Cerebellar cortex (tissue), 1 donor: ENCODE measurements around the gene LRGUK.

ENCODE experiments used
- DNase-seq: peaks from one replicate; pipeline ENCODE4 v3.0.0-alpha.2; 2015; ENCODE audit warnings: low spot score

LRGUK gene

DNA sequence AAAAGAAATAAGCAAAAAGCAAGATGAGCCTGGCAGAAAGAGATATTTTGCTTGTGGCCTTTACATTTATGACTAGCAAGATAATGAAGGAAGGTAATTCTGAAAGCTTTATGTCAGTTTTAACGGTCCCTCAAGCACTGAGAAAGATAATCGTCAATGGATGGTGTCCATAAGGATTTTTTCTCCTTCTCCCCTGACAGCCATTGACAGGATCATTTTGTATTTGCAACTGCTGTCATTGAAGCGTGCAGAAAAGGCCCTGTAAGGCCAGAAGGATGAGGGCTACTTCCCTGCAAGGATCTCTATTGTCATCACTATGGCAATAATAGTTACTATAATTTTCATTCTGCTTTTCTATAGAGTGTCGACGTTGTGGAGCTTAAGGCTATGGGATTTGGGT is 994 bp upstream of the LRGUK start:
- DNase-seq, result no peak

DNA sequence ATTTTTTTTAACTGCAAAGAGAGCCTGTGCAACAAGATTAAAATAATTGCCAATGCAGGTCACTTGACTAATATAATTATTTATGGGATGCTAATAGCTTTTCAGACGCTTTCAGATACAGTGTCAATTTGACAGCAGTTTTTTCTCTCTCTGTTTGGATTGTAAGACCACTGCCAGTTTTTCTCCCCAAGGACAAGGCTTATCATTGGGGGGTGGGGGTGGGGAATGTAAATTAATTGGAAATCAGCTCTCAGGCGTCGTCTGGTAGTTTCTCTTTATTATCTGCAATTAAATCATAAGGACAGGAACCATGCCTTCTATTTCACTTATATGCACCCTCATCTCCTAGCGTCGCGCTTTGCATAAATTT is 559 bp upstream of the LRGUK start:
- no peak for DNase-seq

- no peak for DNase-seq
These were observed 1.7 kb downstream of the LRGUK start for GRCh38 chr7:134128829-134129228.

- DNase-seq, result no peak
These were observed 2.9 kb downstream of the LRGUK start for GRCh38 chr7:134129856-134130523.

GRCh38 chr7:134134004-134134403 is 6.9 kb downstream of the LRGUK start:
- no peak for DNase-seq

- peak; percentile 84 for DNase-seq
These were observed 14.0 kb downstream of the LRGUK start for GRCh38 chr7:134140889-134141867.

DNA sequence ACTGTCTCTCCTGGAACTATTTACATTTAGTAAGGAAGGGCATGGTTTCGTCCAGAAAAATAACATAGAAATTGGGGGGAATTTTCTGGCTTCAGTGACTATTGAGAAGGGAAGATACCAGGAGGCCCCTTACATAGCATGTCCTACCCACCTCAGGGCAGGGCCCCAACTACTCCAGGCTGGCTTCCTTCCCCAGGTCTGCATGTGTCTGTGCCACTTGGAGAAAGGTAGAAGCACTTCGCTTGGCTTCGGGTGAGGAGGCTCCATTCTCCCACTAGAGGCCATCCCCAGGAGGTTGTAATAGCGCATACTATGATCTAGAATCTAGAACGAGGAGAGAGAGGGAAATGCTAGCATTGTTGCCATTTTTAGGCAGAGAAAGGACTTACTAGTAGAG is 14.7 kb downstream of the LRGUK start:
- no peak for DNase-seq

DNA sequence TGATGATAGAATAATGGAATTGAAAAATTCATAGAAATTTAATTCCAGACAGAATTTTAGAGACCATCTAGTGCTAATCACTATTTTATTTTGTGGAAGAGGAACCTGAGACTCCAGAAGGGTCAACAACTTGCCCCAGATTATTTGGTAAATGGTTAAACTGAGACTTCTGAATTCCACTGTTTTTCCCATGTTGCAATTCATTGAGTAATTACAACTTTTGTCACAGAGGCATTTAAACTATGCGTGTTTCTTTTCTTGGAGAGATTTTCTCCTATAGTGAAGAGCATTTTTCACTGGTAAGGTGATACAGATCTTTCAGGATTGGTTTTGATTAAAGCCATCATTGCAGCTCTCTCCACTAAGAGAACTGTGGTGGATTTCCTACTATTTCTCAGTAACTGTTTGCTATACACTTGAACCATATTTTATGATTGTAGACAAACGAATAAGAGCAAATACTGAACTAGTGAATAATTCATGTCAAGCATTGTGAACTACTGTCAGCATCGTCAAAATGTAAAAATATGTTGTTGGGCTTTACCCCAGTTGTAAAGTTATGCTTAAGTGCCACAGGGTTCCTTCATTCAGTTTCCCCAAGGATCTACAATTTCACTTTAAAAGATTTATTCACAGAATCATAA is 26.5 kb downstream of the LRGUK start:
- no peak for DNase-seq

DNA sequence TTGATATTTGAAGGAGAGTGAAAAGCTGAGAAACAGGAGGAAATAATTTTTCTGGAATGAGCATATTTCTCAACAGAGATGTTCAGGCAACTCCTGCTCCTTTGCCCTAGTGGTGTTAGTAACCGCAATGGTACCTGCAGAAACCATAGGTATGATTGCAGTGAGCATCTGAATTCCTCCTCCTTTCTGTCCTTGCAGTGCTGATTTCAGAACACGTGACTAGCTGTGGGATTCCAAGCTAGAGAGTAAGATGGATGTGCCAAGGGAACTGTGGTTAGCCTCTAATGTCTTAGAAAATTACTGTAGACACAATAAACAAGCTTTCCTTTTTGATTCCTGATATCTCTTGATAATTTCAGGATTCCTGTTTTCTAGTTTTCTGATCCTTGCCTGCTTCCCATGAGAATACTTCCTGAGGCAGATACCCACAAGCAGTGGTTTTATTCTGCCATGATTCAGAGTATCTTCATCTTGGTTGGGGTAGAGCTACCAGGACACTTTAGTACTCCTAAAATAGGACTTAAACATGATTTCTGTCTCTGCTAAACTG is 27.5 kb downstream of the LRGUK start:
- no peak for DNase-seq

DNA sequence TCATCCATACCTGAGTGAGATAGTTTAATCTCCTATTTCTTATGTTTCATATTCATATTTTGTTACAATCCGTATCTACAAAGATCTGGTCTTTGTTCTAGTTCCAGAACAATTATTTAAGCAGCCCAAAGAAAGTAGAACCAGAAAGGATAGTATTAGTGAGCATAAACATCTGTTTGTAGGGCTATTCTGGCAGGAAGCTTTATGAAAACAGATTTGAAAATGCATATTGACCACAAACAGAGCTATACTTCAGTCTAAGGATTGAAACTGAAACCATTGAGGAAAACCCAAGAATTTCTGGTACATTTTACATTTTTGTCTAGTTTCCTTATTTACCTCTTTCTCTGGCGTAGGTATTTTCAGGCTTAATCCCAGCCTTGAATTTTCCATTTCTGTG is 28.1 kb downstream of the LRGUK start:
- DNase-seq, result no peak

DNA sequence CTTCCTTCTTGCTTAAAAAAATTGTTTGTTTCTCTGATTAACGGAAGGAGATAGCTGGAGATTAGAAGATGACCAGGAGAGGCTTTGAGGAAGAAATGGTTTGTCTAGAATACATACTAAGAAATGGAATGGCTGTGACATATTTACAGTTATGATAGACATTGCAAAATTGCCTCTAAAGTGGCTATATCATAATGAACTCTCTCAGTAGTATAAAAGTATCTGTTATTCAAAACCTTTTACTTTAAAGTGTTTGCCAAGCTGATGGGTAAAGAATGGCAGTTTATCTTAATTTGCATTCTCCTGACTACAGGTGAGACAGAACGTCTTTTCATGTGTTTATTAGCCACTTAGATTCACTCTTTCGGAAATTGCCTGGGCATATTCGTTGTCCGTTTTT is 28.7 kb downstream of the LRGUK start:
- no peak for DNase-seq

GRCh38 chr7:134165252-134165651 is 38.1 kb downstream of the LRGUK start:
- no peak for DNase-seq

GRCh38 chr7:134167250-134167649 is 40.1 kb downstream of the LRGUK start:
- DNase-seq, result no peak

- no peak for DNase-seq
These were observed 40.7 kb downstream of the LRGUK start for GRCh38 chr7:134167841-134168240.

- DNase-seq, result no peak
These were observed 47.7 kb downstream of the LRGUK start for GRCh38 chr7:134174795-134175261.

DNA sequence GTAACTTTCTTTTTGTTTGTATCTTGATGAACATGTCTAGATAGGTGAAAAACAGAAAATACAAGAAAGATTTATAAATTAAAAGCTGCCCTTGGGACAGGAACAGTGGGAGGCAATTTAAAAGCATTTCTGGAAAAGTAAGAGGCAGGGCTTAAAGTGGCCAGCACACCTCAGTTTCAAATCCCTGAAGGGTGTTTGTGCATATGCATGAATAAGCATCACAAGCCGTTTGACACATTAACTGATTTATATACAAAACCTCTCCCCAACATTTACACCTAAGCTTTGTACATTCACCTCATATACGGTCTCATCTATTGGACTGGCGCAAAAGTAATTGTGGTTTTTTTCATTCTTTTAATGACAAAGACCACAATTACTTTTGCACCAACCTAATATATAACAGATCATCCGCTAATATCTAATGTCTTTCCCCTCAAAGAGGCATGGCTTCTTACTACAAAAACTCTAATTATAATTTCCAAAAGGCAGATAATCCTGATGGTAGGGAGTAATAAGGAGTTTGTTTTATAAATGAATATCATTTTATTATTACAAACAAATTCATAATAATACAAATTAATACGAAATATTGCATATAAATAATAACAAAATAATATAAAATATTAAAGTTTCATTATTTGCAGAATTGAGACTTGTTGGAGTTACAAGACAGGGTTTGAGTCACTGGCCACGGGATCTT is 48.3 kb downstream of the LRGUK start:
- no peak for DNase-seq

GRCh38 chr7:134176037-134176350 is 48.9 kb downstream of the LRGUK start:
- DNase-seq, result no peak

DNA sequence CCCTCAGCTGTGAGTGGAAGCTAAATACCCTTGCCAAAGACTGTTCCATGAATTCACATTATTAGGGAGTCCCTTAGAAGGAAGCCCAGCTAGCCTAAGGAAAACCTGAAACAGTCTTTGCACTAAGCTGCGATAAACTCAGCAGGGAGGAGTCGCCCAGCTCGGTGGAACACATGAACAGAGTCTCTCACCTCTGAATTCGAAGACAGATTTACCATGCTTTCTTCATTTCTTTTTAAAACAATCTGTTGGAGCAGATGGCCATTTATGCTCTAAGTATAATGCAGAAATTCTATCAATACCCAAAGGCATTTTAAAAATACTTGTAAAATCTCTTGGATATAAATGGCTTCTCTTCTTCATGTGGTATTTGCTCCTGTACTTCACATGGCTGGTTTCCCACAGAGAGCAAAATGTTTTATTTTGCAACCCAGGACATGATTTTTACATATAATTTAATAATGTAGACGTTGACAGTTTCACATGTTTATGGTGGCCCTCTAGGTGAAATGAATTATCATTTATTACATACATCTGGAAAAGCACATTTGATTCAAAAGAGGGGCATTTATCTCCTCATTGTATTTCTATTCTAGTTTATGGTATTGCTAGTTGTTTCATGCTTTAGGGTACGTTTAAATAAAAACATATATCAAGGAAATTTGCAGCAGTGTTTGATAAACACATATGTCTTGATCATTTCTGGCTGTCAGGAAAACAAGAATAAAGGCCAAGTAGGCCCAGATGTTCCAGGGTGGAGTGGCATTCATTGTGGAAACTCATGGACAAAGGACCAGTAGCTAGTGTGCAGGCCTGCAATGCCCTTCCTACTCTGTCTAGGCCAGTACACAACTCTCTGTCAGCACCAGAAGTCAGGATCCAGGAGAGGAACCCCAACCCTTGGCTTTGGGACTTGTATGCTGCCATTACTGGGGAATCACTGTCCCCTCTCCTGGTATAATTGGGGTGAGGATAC is 52.2 kb downstream of the LRGUK start:
- no peak for DNase-seq

DNA sequence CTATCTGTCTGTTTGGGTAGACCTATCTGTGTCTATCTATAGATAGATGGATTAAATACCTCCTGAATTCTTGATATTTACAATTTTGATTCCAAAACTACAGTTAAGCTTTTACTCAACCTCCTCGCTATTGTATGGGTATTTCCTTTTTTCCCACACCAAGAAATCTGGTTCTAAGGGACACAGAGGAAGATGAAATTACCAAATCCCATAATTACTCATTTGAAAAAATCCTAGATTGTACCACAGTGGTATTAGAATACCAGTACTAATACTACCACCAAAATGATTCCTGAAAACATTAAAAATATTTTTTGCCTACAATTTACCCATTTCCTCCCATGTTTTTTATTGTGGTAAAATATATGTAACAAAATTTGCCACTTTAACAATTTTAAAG is 53.2 kb downstream of the LRGUK start:
- no peak for DNase-seq

GRCh38 chr7:134182078-134182477 is 54.9 kb downstream of the LRGUK start:
- DNase-seq, result no peak

GRCh38 chr7:134184767-134185166 is 57.6 kb downstream of the LRGUK start:
- DNase-seq, result no peak
